Fibroblast of the aortic adventitia (primary cell): ENCODE measurements around the gene STC2. TPM values are rescaled to one million over a fixed set of nuclear protein-coding genes. Genes with fewer than 3 reads are reported as not detected.

Experiments used
- DNase-seq: peaks from one replicate; pipeline ENCODE4 v3.0.0-alpha.2; 2010; ENCODE audit warnings: low read depth
- H3K4me3 ChIP-seq: 2 replicates; pipeline ENCODE4 v1.5.1; 2011; ENCODE audit warnings: low read depth, mild to moderate bottlenecking, control low read depth, low read length, moderate library complexity
- CTCF ChIP-seq: IDR thresholded peaks from 2 replicates; pipeline ENCODE4 v1.5.1; 2011; ENCODE audit warnings: mild to moderate bottlenecking, low read length, control low read depth, inconsistent platforms; ENCODE audit not compliant: insufficient read depth
- total RNA-seq: library from RNA; depleted of rRNA; stranded (reverse); fragments of >200 nt; gene quantifications from 2 replicates; pipeline ENCODE4 v1.2.3, GENCODE V29; 2012; ENCODE audit warnings: low replicate concordance

The STC2 gene
- total RNA-seq, 1 donor = 400 TPM

DNA sequence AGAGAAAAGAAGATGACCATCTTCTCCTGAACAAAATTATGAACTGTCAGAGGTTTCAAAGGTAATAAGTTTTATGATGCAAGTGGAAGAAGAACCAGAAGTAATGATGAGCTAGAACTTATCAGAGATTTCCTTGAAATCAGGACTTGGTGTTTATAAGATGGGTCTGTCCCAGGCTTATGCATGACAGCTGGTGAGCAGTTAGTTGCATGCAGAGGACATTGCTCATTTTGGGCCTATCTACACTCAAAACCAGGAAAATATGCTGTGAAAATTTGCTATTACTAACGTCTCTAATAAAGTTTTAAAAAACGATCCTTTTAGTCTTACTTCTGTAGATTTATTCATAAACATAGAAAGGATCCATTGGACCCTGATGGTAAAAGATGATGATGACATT, 6.6 kb upstream of the STC2 start:
- TF ChIP-seq CTCF = no peak
- no peak overlapping the region for H3K4me3 ChIP-seq
- peak; percentile 44 for DNase-seq

- no peak for TF ChIP-seq CTCF
- H3K4me3 ChIP-seq = no peak overlapping the region
- peak; percentile 88 for DNase-seq
Measured at GRCh38 chr5:173333925-173334661, 5.9 kb upstream of the STC2 start.

- DNase-seq = peak; percentile 81
- peak; percentile 90 for TF ChIP-seq CTCF
- no peak overlapping the region for H3K4me3 ChIP-seq
Measured at GRCh38 chr5:173331956-173332479, 3.8 kb upstream of the STC2 start.

DNA sequence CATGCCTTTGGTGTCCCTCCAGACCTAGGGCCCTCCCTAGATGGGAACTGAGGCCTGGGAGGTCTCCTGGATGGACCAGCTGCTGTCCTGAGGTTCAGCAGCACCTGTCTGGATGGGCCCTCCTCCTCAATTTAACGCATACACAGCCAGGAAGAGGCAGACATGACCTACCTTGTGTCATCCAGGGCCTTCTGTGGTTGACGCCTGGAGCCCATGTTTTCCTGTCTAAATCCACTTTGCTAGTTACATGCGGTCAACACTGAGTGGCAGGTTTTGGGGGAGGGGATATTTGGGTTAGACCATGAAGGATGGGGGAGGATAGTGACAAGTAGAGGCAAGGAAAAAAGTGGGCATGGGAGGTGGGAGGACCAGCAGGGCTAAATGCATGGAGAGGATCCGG, 3.1 kb upstream of the STC2 start:
- no peak overlapping the region for H3K4me3 ChIP-seq
- DNase-seq = no peak
- no peak for TF ChIP-seq CTCF

DNA sequence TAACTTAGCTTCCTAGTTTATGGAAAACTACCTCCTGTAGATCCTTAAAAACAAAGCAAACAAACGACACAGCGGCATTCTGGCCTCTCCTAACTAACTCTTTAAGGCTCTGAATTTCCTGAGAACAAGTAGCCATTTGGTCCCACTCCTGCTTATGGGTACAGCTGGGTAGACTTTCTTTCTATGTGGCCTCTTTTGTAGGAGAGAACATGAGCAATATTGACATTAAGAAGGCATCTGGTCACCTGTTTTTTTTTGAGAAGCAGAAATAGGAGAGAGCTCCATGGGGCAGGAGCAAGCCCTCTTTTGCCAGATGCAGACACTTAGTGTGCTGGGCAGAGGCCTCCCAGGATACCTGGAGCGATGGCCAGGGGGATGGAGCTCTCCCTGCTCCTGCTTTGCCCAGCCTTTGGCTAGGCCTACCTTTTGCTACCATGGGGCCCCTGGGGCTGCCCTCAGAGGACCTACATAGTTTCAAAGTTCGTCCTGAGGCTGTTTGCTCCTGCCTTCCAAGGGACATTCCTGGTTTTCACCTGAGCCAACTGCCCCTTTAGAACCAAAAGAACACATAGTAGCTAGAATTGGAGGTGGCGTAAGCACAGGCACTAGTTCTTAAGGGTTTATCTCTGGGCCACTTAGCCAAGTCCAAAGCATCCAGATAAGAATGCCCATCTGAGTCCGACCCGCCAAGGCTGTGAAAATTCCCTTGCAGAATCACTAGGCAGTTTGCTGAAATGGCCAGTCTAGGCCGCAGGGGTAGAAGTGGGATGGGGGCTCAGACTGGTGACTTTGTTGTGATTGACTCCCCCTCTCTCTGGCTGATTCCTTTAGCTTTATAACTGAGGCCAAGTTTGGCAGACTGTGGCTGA, 2.4 kb upstream of the STC2 start:
- no peak overlapping the region for H3K4me3 ChIP-seq
- DNase-seq = no peak
- TF ChIP-seq CTCF = no peak

- no peak for TF ChIP-seq CTCF
- H3K4me3 ChIP-seq = peak overlapping the region; percentile 90
- DNase-seq = no peak
Measured at GRCh38 chr5:173329491-173330337, 1.5 kb upstream of the STC2 start.
